K562 (cell line): ENCODE data around the gene RSRP1. TPM values are rescaled to one million over a fixed set of nuclear protein-coding genes. Genes with fewer than 3 reads are reported as not detected.

Experiments
- ARID4B ChIP-seq: sonication (generic); formaldehyde crosslinking; IDR thresholded peaks from 2 replicates; pipeline ENCODE4 v1.8.0; 2022; ENCODE audit warnings: mild to moderate bottlenecking, missing genetic modification reagents
- ASH1L ChIP-seq: fragments of 450-650 bp; IDR thresholded peaks from 2 replicates; pipeline ENCODE4 v1.6.1; 2018; ENCODE audit warnings: borderline replicate concordance, mild to moderate bottlenecking, low read depth; ENCODE audit not compliant: partially characterized antibody
- CCNT2 ChIP-seq: IDR thresholded peaks from 2 replicates; pipeline ENCODE4 v1.6.1; 2011; ENCODE audit warnings: borderline replicate concordance, low read depth, mild to moderate bottlenecking, moderate library complexity, mixed read lengths, low read length; ENCODE audit not compliant: insufficient read length; ENCODE audit errors: extremely low read depth
- CTCFL ChIP-seq: IDR thresholded peaks from 2 replicates; pipeline ENCODE4 v1.6.1; 2011; ENCODE audit warnings: borderline replicate concordance, low read depth, mild to moderate bottlenecking, moderate library complexity, low read length; ENCODE audit not compliant: insufficient read depth, poor library complexity, severe bottlenecking
- MAFF ChIP-seq: IDR thresholded peaks from 2 replicates; pipeline ENCODE4 v1.6.1; 2012; ENCODE audit warnings: low read length, improper control_type of control experiment
- NFATC3 ChIP-seq: fragments of 450-650 bp; IDR thresholded peaks from 2 replicates; pipeline ENCODE4 v1.6.1; 2017; ENCODE audit warnings: mild to moderate bottlenecking
- NKRF ChIP-seq: fragments of 450-650 bp; IDR thresholded peaks from 2 replicates; pipeline ENCODE4 v1.6.1; 2016; ENCODE audit warnings: borderline replicate concordance
- NONO ChIP-seq, 2 experiments: fragments of 200-400 bp in 1 of 2; fragments of 450-650 bp in 1 of 2; formaldehyde crosslinking in 1 of 2; IDR thresholded peaks; 2 replicates each; pipeline ENCODE4 v1.6.1; 2017; ENCODE audit warnings: low read depth in 2 of 2, mild to moderate bottlenecking in 2 of 2, moderate library complexity in 2 of 2, low read length in 1 of 2
- PHB ChIP-seq: fragments of 250-450 bp; sonication (Bioruptor Pico); IDR thresholded peaks from 2 replicates; pipeline ENCODE4 v1.5.0; 2021
- POLR2A ChIP-seq: fragments of 450-650 bp; conservative IDR thresholded peaks from 2 replicates; pipeline ENCODE4 v1.6.1; 2016
- RAD21 ChIP-seq, 2 experiments: fragments of 250-450 bp in 1 of 2; fragments of 450-650 bp in 1 of 2; sonication (Bioruptor Pico) in 1 of 2; formaldehyde crosslinking in 1 of 2; IDR thresholded peaks in 1 of 2; conservative IDR thresholded peaks in 1 of 2; 2 replicates each; pipeline versions ENCODE4 v1.4.0 to v1.8.0; 2020 to 2022; ENCODE audit warnings: mild to moderate bottlenecking in 2 of 2, moderate library complexity in 1 of 2
- RBM15 ChIP-seq: fragments of 200-400 bp; formaldehyde crosslinking; IDR thresholded peaks from 2 replicates; pipeline ENCODE4 v1.6.1; 2018; ENCODE audit warnings: mild to moderate bottlenecking, low read length, moderate library complexity; ENCODE audit not compliant: insufficient read depth
- RUNX1 ChIP-seq: sonication (generic); IDR thresholded peaks from 2 replicates; pipeline ENCODE4 v1.6.1; 2016; ENCODE audit warnings: antibody characterized with exemption, low read depth
- SIX5 ChIP-seq, 2 experiments: IDR thresholded peaks; 2 replicates each; pipeline ENCODE4 v1.6.1; 2011; ENCODE audit warnings: low read length in 2 of 2, borderline replicate concordance in 1 of 2, low read depth in 1 of 2, mild to moderate bottlenecking in 1 of 2, moderate library complexity in 1 of 2; ENCODE audit not compliant: insufficient read depth in 1 of 2
- SMARCC2 ChIP-seq: fragments of 450-650 bp; IDR thresholded peaks from 2 replicates; pipeline ENCODE4 v1.6.1; 2017; ENCODE audit warnings: antibody characterized with exemption, moderate library complexity, mild to moderate bottlenecking, low read depth
- SUPT5H ChIP-seq: fragments of 450-650 bp; IDR thresholded peaks from 2 replicates; pipeline ENCODE4 v1.6.1; 2016
- ZC3H4 ChIP-seq: sonication (generic); formaldehyde crosslinking; IDR thresholded peaks from 2 replicates; pipeline ENCODE4 v1.9.0; 2021; ENCODE audit warnings: missing genetic modification reagents, borderline replicate concordance
- ZNF253 ChIP-seq: fragments of 250-450 bp; sonication (Bioruptor Pico); conservative IDR thresholded peaks from 2 replicates; pipeline ENCODE4 v1.6.1; 2021; ENCODE audit warnings: mild to moderate bottlenecking
- polyA plus RNA-seq, 8 experiments: library from polyadenylated mRNA; depleted of rRNA in 4 of 8; stranded (reverse) in 5 of 8; unstranded in 3 of 8; fragments of >200 nt; fragmentation: Nextera tagmentation in 2 of 8; fragmentation: Illumina TruSeq in 1 of 8; extraction: Ambion mirVana in 2 of 8; extraction: Trizol in 1 of 8; gene quantifications; 2 replicates each; pipeline versions ENCODE4 v1.2.1 to v1.2.3, GENCODE V29; 2011 to 2014; ENCODE audit warnings: inconsistent platforms in 1 of 8, missing spikeins in 1 of 8
- total RNA-seq, 7 experiments: library from RNA; depleted of rRNA in 6 of 7; stranded (reverse); fragments of >200 nt in 6 of 7; fragmentation: Illumina TruSeq in 2 of 7; extraction: Trizol in 2 of 7; gene quantifications; 2 replicates each; pipeline versions ENCODE4 v1.2.1 to v1.2.3, GENCODE V29; 2011 to 2021; ENCODE audit warnings: low replicate concordance in 1 of 7

The RSRP1 gene
- total and polyA plus RNA-seq, 9 of the 15 experiments (the other 6 are each of a cell fraction or from before 2014, with no cell fraction given), result 27.2 to 283 (median 146) TPM

GRCh38 chr1:25232027-25232865 is 15.0 kb downstream of the RSRP1 start, which contains the start of gene SYF2 (continued):
- peak; percentile 97 for TF ChIP-seq NKRF
- TF ChIP-seq SMARCC2, result peak; percentile 26; the same call in 1 of the 2 replicates
- 0 out of 2 replicates have a peak, but pooled peaks have one; percentile 11 for TF ChIP-seq MAFF
- TF ChIP-seq CCNT2, result no peak
- no peak for TF ChIP-seq NONO (IDR thresholded peaks at IDR 0.05; ENCODE audit: low read depth in 2 of 2, low read length in 1 of 2)
- 0 out of 4 replicates have a peak, but pooled peaks of 1 of the 2 experiments have one; percentile 12 for TF ChIP-seq SIX5 (IDR thresholded peaks at IDR 0.05; ENCODE audit: borderline replicate concordance in 1 of 2, insufficient read depth in 1 of 2, low read depth in 1 of 2, low read length in 2 of 2)
- TF ChIP-seq ZC3H4 (CRISPR knock-in tag), result no peak
- TF ChIP-seq PHB, result peak; percentile 80; the same call in 1 of the 2 replicates
- no peak; the same call in 1 of the 2 replicates for TF ChIP-seq NFATC3
- peak; percentile 95 for TF ChIP-seq ARID4B
- TF ChIP-seq CTCFL, result no peak
- TF ChIP-seq POLR2A, result peak; percentile 94
- no peak for TF ChIP-seq ZNF253 (CRISPR knock-in tag)
- peak; percentile 83 for TF ChIP-seq ASH1L
- TF ChIP-seq SUPT5H, result peak; percentile 89
- no peak for TF ChIP-seq RBM15
- 0 out of 2 replicates have a peak, but pooled peaks have one; percentile 34 for TF ChIP-seq RUNX1
- no peak for TF ChIP-seq RAD21 (CRISPR knock-in tag; conservative IDR thresholded peaks at IDR 0.05 in 1 of 2, IDR thresholded peaks at IDR 0.05 in 1 of 2)
